ENCODE data around the gene CISH. TPM values are rescaled to one million over a fixed set of nuclear protein-coding genes. Genes with fewer than 3 reads are reported as not detected.

Gene CISH
- total RNA-seq, 1 experiment from 2014 or later, result 1.7 TPM

GRCh38 chr3:50637011-50637410 lies 25.4 kb upstream of the CISH start:
- Histone ChIP-seq H3K9me3 (ENCODE audit: control insufficient read depth, low read depth, low read length) (no peaks in the 10 kb centered on the region), H2BK120ac (ENCODE audit: low read depth, low read length, poor library complexity, severe bottlenecking) (no peak overlapping the region), H2BK12ac (ENCODE audit: insufficient read length, low read depth, low read length) (no peak overlapping the region), H3K18ac (ENCODE audit: insufficient read length, low read depth, low read length) (no peak overlapping the region), H3K4me2 (ENCODE audit: insufficient read depth, insufficient read length, low read length) (no peak overlapping the region), H3T11ph (ENCODE audit: low read length) (no peak overlapping the region), H2BK5ac (ENCODE audit: insufficient read length, low read length) (no peak overlapping the region), H3K23me2 (ENCODE audit: insufficient read length, low read depth, low read length, poor library complexity, severe bottlenecking) (no peaks in the 10 kb centered on the region), H2BK20ac (ENCODE audit: low read depth, low read length, poor library complexity, severe bottlenecking) (no peak overlapping the region), H4K5ac (ENCODE audit: insufficient read length, low read depth, low read length) (no peak overlapping the region), H4K20me1 (ENCODE audit: control insufficient read depth, insufficient read depth, insufficient read length) (no peaks in the 10 kb centered on the region), H3K23ac (ENCODE audit: insufficient read length, low read depth, low read length) (no peak overlapping the region), H3K79me1 (ENCODE audit: insufficient read depth, low read depth, low read length, poor library complexity, severe bottlenecking) (peaks cover 6% of the 10 kb centered on the region), H3K27me3 (ENCODE audit: insufficient read depth, low read length) (no peaks in the 10 kb centered on the region), H2BK15ac (ENCODE audit: low read depth, low read length) (no peak overlapping the region), H2AK5ac (ENCODE audit: insufficient read length, low read length) (no peak overlapping the region), H3K79me2 (ENCODE audit: insufficient read depth, low read length) (no peaks in the 10 kb centered on the region), H3K4ac (ENCODE audit: low read depth, low read length) (no peak overlapping the region), H3K14ac (ENCODE audit: insufficient read depth, low read length) (no peak overlapping the region), H4K91ac (ENCODE audit: insufficient read length, low read depth, low read length) (no peak overlapping the region), H3K56ac (ENCODE audit: insufficient read length, low read depth, low read length) (no peak overlapping the region), H3K9ac (ENCODE audit: extremely low read depth, insufficient read length, low read length) (no peak overlapping the region), H3K27ac (ENCODE audit: insufficient read length, low read depth, low read length) (no peak overlapping the region), H4K8ac (replicated peaks; ENCODE audit: insufficient read length, low read depth, low read length) (no peak overlapping the region), H2AFZ (ENCODE audit: low read length) (no peak overlapping the region), H3K4me1 (ENCODE audit: insufficient read depth, low read length) (peaks cover 2% of the 10 kb centered on the region; the same call in 1 of the 2 replicates)
- Mint-ChIP-seq H3K27ac (peak overlapping the region in 1 of 3 experiments; percentile 68; a peak in 2 of 7 replicates), H3K4me3 (no peak overlapping the region), H3K4me1 (peaks cover 44% of the 10 kb centered on the region in 2 experiments), H3K9me3 (no peaks in the 10 kb centered on the region), H3K36me3 (ENCODE audit: insufficient read depth in 1 of 3, low read depth in 3 of 3) (peaks cover 3 to 10% (median 7%) of the 10 kb centered on the region in 3 experiments; a peak in 5 of 7 replicates), H3K27me3 (ENCODE audit: low read depth) (no peaks in the 10 kb centered on the region)
- peak; percentile 82 for DNase-seq
- TF ChIP-seq, protein P1, sequence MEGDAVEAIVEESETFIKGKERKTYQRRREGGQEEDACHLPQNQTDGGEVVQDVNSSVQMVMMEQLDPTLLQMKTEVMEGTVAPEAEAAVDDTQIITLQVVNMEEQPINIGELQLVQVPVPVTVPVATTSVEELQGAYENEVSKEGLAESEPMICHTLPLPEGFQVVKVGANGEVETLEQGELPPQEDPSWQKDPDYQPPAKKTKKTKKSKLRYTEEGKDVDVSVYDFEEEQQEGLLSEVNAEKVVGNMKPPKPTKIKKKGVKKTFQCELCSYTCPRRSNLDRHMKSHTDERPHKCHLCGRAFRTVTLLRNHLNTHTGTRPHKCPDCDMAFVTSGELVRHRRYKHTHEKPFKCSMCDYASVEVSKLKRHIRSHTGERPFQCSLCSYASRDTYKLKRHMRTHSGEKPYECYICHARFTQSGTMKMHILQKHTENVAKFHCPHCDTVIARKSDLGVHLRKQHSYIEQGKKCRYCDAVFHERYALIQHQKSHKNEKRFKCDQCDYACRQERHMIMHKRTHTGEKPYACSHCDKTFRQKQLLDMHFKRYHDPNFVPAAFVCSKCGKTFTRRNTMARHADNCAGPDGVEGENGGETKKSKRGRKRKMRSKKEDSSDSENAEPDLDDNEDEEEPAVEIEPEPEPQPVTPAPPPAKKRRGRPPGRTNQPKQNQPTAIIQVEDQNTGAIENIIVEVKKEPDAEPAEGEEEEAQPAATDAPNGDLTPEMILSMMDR (conservative IDR thresholded peaks at IDR 0.05), result no peak
- no CpG with 5 or more reads among the region's 4 CpGs for WGBS (ENCODE audit: extremely low coverage, insufficient read length, low lambda C conversion rate)

Measured in H9 (cell line).